ENCODE data around the gene MRPL53.
"Not testable (repeated sequence)": the region's sequence is repeated elsewhere in the genome, so short reads cannot be mapped to it uniquely, and the experiment has no call there.

Gene MRPL53

GRCh38 chr2:74502147-74502719 is 29.8 kb upstream of the MRPL53 start:
- DNase-seq = no peak

GRCh38 chr2:74501335-74502071 is 29.0 kb upstream of the MRPL53 start:
- DNase-seq = no peak

- no peak for DNase-seq
Observed at GRCh38 chr2:74500578-74500946, 28.1 kb upstream of the MRPL53 start.

- no peak for DNase-seq
Observed at GRCh38 chr2:74499940-74500577, 27.6 kb upstream of the MRPL53 start.

- no peak for DNase-seq
Observed at GRCh38 chr2:74499267-74499939, 26.9 kb upstream of the MRPL53 start, which contains the start of gene LBX2. LBX2 (minus strand) TSS chr2:74499603; CDS start chr2:74499537, 66 bp downstream.

- DNase-seq = peak; percentile 40
Observed at GRCh38 chr2:74498500-74499266, 26.2 kb upstream of the MRPL53 start.

- no peak for DNase-seq
Observed at GRCh38 chr2:74497777-74498499, 25.5 kb upstream of the MRPL53 start.

GRCh38 chr2:74496997-74497776 is 24.7 kb upstream of the MRPL53 start:
- DNase-seq = no peak

GRCh38 chr2:74495440-74495839 is 23.0 kb upstream of the MRPL53 start:
- no peak for DNase-seq

- no peak for DNase-seq
Observed at GRCh38 chr2:74493546-74493945, 21.1 kb upstream of the MRPL53 start.

GRCh38 chr2:74491648-74492544 is 19.4 kb upstream of the MRPL53 start:
- no peak for DNase-seq

GRCh38 chr2:74489906-74490305 is 17.4 kb upstream of the MRPL53 start:
- no peak for DNase-seq

- DNase-seq = no peak
Observed at GRCh38 chr2:74488643-74489481, 16.4 kb upstream of the MRPL53 start.

GRCh38 chr2:74486141-74486540 is 13.7 kb upstream of the MRPL53 start:
- DNase-seq = no peak

GRCh38 chr2:74483675-74484164 is 11.2 kb upstream of the MRPL53 start:
- not testable (repeated sequence) for DNase-seq

GRCh38 chr2:74482801-74483674 is 10.6 kb upstream of the MRPL53 start, which contains the start of the genes CCDC142 and TTC31:
CCDC142 (minus strand) TSS chr2:74482998; CDS start chr2:74482837, 161 bp downstream.
TTC31 (plus strand) TSS chr2:74483081; CDS start chr2:74483096, 15 bp downstream.
- DNase-seq = peak; percentile 97

- peak; percentile 53 for DNase-seq
Observed at GRCh38 chr2:74481961-74482800, 9.7 kb upstream of the MRPL53 start.

Measured in CD4-positive, alpha-beta T cell treated with Interleukin-4 for 4 hours (primary cell).